IgD-negative memory B cell (primary cell): ENCODE results near the gene RAB17. TPM values are rescaled to one million over a fixed set of nuclear protein-coding genes. Genes with fewer than 3 reads are reported as not detected.

ENCODE experiments used
- H3K27ac Mint-ChIP-seq, 3 donors: one replicate each; pipeline ENCODE4 v1.8.0; 2020 to 2022; ENCODE audit warnings: mild to moderate bottlenecking in 3 of 3, mixed read lengths in 3 of 3, moderate library complexity in 1 of 3
- H3K27me3 Mint-ChIP-seq: one replicate; pipeline ENCODE4 v1.8.0; 2021; ENCODE audit warnings: mixed read lengths
- H3K36me3 Mint-ChIP-seq: one replicate; pipeline ENCODE4 v1.8.0; 2020; ENCODE audit warnings: mild to moderate bottlenecking, mixed read lengths
- H3K4me1 Mint-ChIP-seq, 3 donors: one replicate each; pipeline ENCODE4 v1.8.0; 2020 to 2022; ENCODE audit warnings: mixed read lengths in 3 of 3, mild to moderate bottlenecking in 1 of 3
- H3K4me3 Mint-ChIP-seq, 4 donors: one replicate each; pipeline ENCODE4 v1.8.0; 2020 to 2022; ENCODE audit warnings: mild to moderate bottlenecking in 4 of 4, mixed read lengths in 4 of 4, moderate library complexity in 3 of 4
- H3K9me3 Mint-ChIP-seq, 3 donors: one replicate each; pipeline ENCODE4 v1.8.0; 2020 to 2021; ENCODE audit warnings: mixed read lengths in 3 of 3, mild to moderate bottlenecking in 1 of 3
- polyA plus RNA-seq: library from polyadenylated mRNA; unstranded; fragments of 300-500 nt; fragmentation: Illumina TruSeq; gene quantifications from one replicate; pipeline ENCODE4 v1.2.3, GENCODE V29; 2021

Gene RAB17
- polyA plus RNA-seq, 1 donor from 2014 or later = not detected

- H3K36me3 Mint-ChIP-seq = no peaks in the 10 kb centered on the region
- peaks cover 8% of the 10 kb centered on the region for H3K27me3 Mint-ChIP-seq
- peaks cover 0 to 2% (median 0%) of the 10 kb centered on the region in 3 donors for H3K4me1 Mint-ChIP-seq
- H3K9me3 Mint-ChIP-seq = no peaks in the 10 kb centered on the region
- no peak overlapping the region for H3K27ac Mint-ChIP-seq
- no peak overlapping the region for H3K4me3 Mint-ChIP-seq
Measured at GRCh38 chr2:237581751-237582746, 8.5 kb downstream of the RAB17 start.

GRCh38 chr2:237581326-237581725 lies 9.2 kb downstream of the RAB17 start:
- H3K4me3 Mint-ChIP-seq = no peak overlapping the region
- no peak overlapping the region for H3K27ac Mint-ChIP-seq
- no peaks in the 10 kb centered on the region for H3K9me3 Mint-ChIP-seq
- no peaks in the 10 kb centered on the region for H3K4me1 Mint-ChIP-seq
- no peaks in the 10 kb centered on the region for H3K36me3 Mint-ChIP-seq
- H3K27me3 Mint-ChIP-seq = peaks cover 8% of the 10 kb centered on the region

- peaks cover 5% of the 10 kb centered on the region for H3K27me3 Mint-ChIP-seq
- H3K9me3 Mint-ChIP-seq = no peaks in the 10 kb centered on the region
- no peak overlapping the region for H3K4me3 Mint-ChIP-seq
- H3K4me1 Mint-ChIP-seq = no peaks in the 10 kb centered on the region
- peak overlapping the region in 1 of 3 donors; percentile 80 for H3K27ac Mint-ChIP-seq
- H3K36me3 Mint-ChIP-seq = no peaks in the 10 kb centered on the region
Measured at GRCh38 chr2:237577956-237578870, 12.3 kb downstream of the RAB17 start.

- Mint-ChIP-seq H3K27ac (no peak overlapping the region), H3K4me3 (no peak overlapping the region), H3K27me3 (peaks cover 4% of the 10 kb centered on the region), H3K9me3 (no peaks in the 10 kb centered on the region), H3K36me3 (no peaks in the 10 kb centered on the region), H3K4me1 (no peaks in the 10 kb centered on the region)
Measured at GRCh38 chr2:237577458-237577857, 13.1 kb downstream of the RAB17 start.

- Mint-ChIP-seq H3K4me1 (peaks cover 0 to 1% (median 0%) of the 10 kb centered on the region in 3 donors), H3K27me3 (peaks cover 3% of the 10 kb centered on the region), H3K27ac (no peak overlapping the region), H3K4me3 (no peak overlapping the region), H3K9me3 (no peaks in the 10 kb centered on the region), H3K36me3 (no peaks in the 10 kb centered on the region)
Measured at GRCh38 chr2:237576974-237577373, 13.6 kb downstream of the RAB17 start.

- H3K27me3 Mint-ChIP-seq = peaks cover 3% of the 10 kb centered on the region
- H3K4me1 Mint-ChIP-seq = peaks cover 0 to 4% (median 0%) of the 10 kb centered on the region in 3 donors
- H3K36me3 Mint-ChIP-seq = no peaks in the 10 kb centered on the region
- no peaks in the 10 kb centered on the region for H3K9me3 Mint-ChIP-seq
- H3K4me3 Mint-ChIP-seq = no peak overlapping the region
- no peak overlapping the region for H3K27ac Mint-ChIP-seq
Measured at GRCh38 chr2:237575869-237576862, 14.4 kb downstream of the RAB17 start.

GRCh38 chr2:237574894-237575868 lies 15.4 kb downstream of the RAB17 start:
- no peak overlapping the region for H3K4me3 Mint-ChIP-seq
- H3K27me3 Mint-ChIP-seq = peaks cover 3% of the 10 kb centered on the region
- H3K36me3 Mint-ChIP-seq = no peaks in the 10 kb centered on the region
- H3K9me3 Mint-ChIP-seq = no peaks in the 10 kb centered on the region
- peak overlapping the region in 1 of 3 donors; percentile 13 for H3K27ac Mint-ChIP-seq
- peaks cover 0 to 4% (median 0%) of the 10 kb centered on the region in 3 donors for H3K4me1 Mint-ChIP-seq

- no peak overlapping the region for H3K4me3 Mint-ChIP-seq
- no peaks in the 10 kb centered on the region for H3K9me3 Mint-ChIP-seq
- H3K4me1 Mint-ChIP-seq = peaks cover 0 to 4% (median 0%) of the 10 kb centered on the region in 3 donors
- H3K27me3 Mint-ChIP-seq = peaks cover 5% of the 10 kb centered on the region
- peak overlapping the region in 1 of 3 donors; percentile 35 for H3K27ac Mint-ChIP-seq
- no peaks in the 10 kb centered on the region for H3K36me3 Mint-ChIP-seq
Measured at GRCh38 chr2:237574467-237574866, 16.1 kb downstream of the RAB17 start.

GRCh38 chr2:237573721-237574415 lies 16.7 kb downstream of the RAB17 start:
- Mint-ChIP-seq H3K4me1 (peaks cover 0 to 4% (median 0%) of the 10 kb centered on the region in 3 donors), H3K27ac (peak overlapping the region in 1 of 3 donors; percentile 35), H3K4me3 (no peak overlapping the region), H3K36me3 (no peaks in the 10 kb centered on the region), H3K27me3 (peaks cover 2% of the 10 kb centered on the region), H3K9me3 (peaks cover 0 to 3% (median 0%) of the 10 kb centered on the region in 3 donors)

- H3K27ac Mint-ChIP-seq = no peak overlapping the region
- peaks cover 3% of the 10 kb centered on the region for H3K27me3 Mint-ChIP-seq
- no peak overlapping the region for H3K4me3 Mint-ChIP-seq
- peaks cover 0 to 5% (median 0%) of the 10 kb centered on the region in 3 donors for H3K9me3 Mint-ChIP-seq
- peaks cover 0 to 4% (median 0%) of the 10 kb centered on the region in 3 donors for H3K4me1 Mint-ChIP-seq
- no peaks in the 10 kb centered on the region for H3K36me3 Mint-ChIP-seq
Measured at GRCh38 chr2:237572742-237573101, 17.8 kb downstream of the RAB17 start.

- no peak overlapping the region for H3K4me3 Mint-ChIP-seq
- H3K27me3 Mint-ChIP-seq = peaks cover 5% of the 10 kb centered on the region
- peaks cover 0 to 5% (median 3%) of the 10 kb centered on the region in 3 donors for H3K9me3 Mint-ChIP-seq
- peak overlapping the region in 1 of 3 donors; percentile 71 for H3K27ac Mint-ChIP-seq
- peaks cover 0 to 4% (median 0%) of the 10 kb centered on the region in 3 donors for H3K4me1 Mint-ChIP-seq
- H3K36me3 Mint-ChIP-seq = no peaks in the 10 kb centered on the region
Measured at GRCh38 chr2:237572021-237572741, 18.4 kb downstream of the RAB17 start.

- Mint-ChIP-seq H3K9me3 (peaks cover 0 to 5% (median 3%) of the 10 kb centered on the region in 3 donors), H3K27me3 (peaks cover 5% of the 10 kb centered on the region), H3K36me3 (no peaks in the 10 kb centered on the region), H3K4me1 (peaks cover 0 to 4% (median 0%) of the 10 kb centered on the region in 3 donors), H3K4me3 (no peak overlapping the region), H3K27ac (peak overlapping the region in 1 of 3 donors; percentile 71)
Measured at GRCh38 chr2:237571551-237571950, 19.0 kb downstream of the RAB17 start.
